HCT116 (cell line): ENCODE measurements around the gene DNAH10. TPM values are rescaled to one million over a fixed set of nuclear protein-coding genes. Genes with fewer than 3 reads are reported as not detected.

Experiments
- ATAC-seq: fragments of 200-7000 bp; cut with Tn5 transposase; 2 replicates; pipeline ENCODE4 v1.9.1; 2020; ENCODE audit warnings: mild to moderate bottlenecking, moderate library complexity
- BruUV-seq: library from RNA; stranded (reverse); fragments of 400-500 nt; replicated peaks from 2 replicates; lab custom pipeline; 2021; lab: Mats Ljungman, UMichigan
- CTCF ChIA-PET: fragments of 300-600 bp; sonication (Branson Sonifier 250); formaldehyde crosslinking; loops from one replicate; lab custom pipeline; 2021; ENCODE audit warnings: antibody characterized with exemption; lab: Charles Lee
- POLR2A ChIA-PET: fragments of 300-600, 350-600 bp; sonication (Branson Sonifier 250); formaldehyde crosslinking; loops from one replicate; lab custom pipeline; 2021; ENCODE audit warnings: antibody characterized with exemption; lab: Charles Lee
- RAD21 ChIA-PET, 2 experiments: fragments of 300-600 bp; sonication (Branson Sonifier 250); formaldehyde crosslinking; loops; one replicate each; lab custom pipeline; 2023; ENCODE audit warnings: low total read pairs in 2 of 2; ENCODE audit not compliant: uncharacterized antibody in 2 of 2, unreplicated experiment in 2 of 2, low non-redundant PET in 1 of 2; lab: Charles Lee
- DNase-seq: peaks from one replicate; pipeline ENCODE4 v3.0.0-alpha.2; 2010; ENCODE audit warnings: low read depth, low spot score
- H2AFZ ChIP-seq: fragments of 200-600 bp; shearing (Covaris generic), sonication (generic); 2 replicates; pipeline ENCODE4 v1.6.1; 2017; ENCODE audit warnings: low read depth, mixed run types, mixed read lengths, antibody characterized with exemption, low read length; ENCODE audit not compliant: poor library complexity, severe bottlenecking
- H3K27ac ChIP-seq: 2 replicates; pipeline ENCODE4 v1.5.1; 2012; ENCODE audit warnings: low read depth, low read length
- H3K27me3 ChIP-seq: fragments of 200-600 bp; sonication (generic); 2 replicates; pipeline ENCODE4 v1.6.1; 2016; ENCODE audit warnings: mixed run types, low read length, mixed read lengths; ENCODE audit not compliant: insufficient read depth
- H3K36me3 ChIP-seq, 2 experiments: fragments of 200-500 bp in 1 of 2; fragments of 200-600 bp in 1 of 2; sonication (Bioruptor generic) in 1 of 2; sonication (generic) in 1 of 2; 2 replicates each; pipeline versions ENCODE4 v1.5.1 to v1.6.1; 2014 to 2016; ENCODE audit warnings: low read length in 2 of 2, inconsistent platforms in 1 of 2, mixed read lengths in 1 of 2, mixed run types in 1 of 2; ENCODE audit not compliant: insufficient read depth in 2 of 2, control insufficient read depth in 1 of 2
- H3K4me1 ChIP-seq, 2 experiments: fragments of 200-600 bp in 1 of 2; sonication (generic) in 1 of 2; 2 replicates each; pipeline versions ENCODE4 v1.5.1 to v1.6.1; 2012 to 2017; ENCODE audit warnings: low read length in 2 of 2, inconsistent platforms in 1 of 2, mild to moderate bottlenecking in 1 of 2, mixed read lengths in 1 of 2, mixed run types in 1 of 2, moderate library complexity in 1 of 2; ENCODE audit not compliant: insufficient read depth in 2 of 2, control insufficient read depth in 1 of 2
- H3K4me2 ChIP-seq: fragments of 200-600 bp; sonication (generic); 2 replicates; pipeline ENCODE4 v1.6.1; 2017; ENCODE audit warnings: mixed run types, low read length, mixed read lengths
- H3K4me3 ChIP-seq, 2 experiments: fragments of 200-600 bp in 1 of 2; sonication (generic) in 1 of 2; replicated peaks in 1 of 2; 2 replicates each; pipeline ENCODE4 v1.5.1; 2011 to 2016; ENCODE audit warnings: low read length in 2 of 2, control low read depth in 1 of 2, low read depth in 1 of 2, mild to moderate bottlenecking in 1 of 2, mixed read lengths in 1 of 2, mixed run types in 1 of 2
- H3K79me2 ChIP-seq: fragments of 200-600 bp; sonication (generic); 2 replicates; pipeline ENCODE4 v1.6.1; 2017; ENCODE audit warnings: mild to moderate bottlenecking, mixed run types, low read length, moderate library complexity, mixed read lengths; ENCODE audit not compliant: insufficient read depth
- H3K9ac ChIP-seq: fragments of 200-600 bp; sonication (generic); 2 replicates; pipeline ENCODE4 v1.6.1; 2016; ENCODE audit warnings: low read length, mixed read lengths
- H3K9me2 ChIP-seq: fragments of 200-600 bp; sonication (generic), shearing (Covaris generic); 2 replicates; pipeline ENCODE4 v1.6.1; 2017; ENCODE audit warnings: mixed run types, mild to moderate bottlenecking, moderate library complexity; ENCODE audit not compliant: insufficient read depth
- H3K9me3 ChIP-seq, 2 experiments: fragments of 200-500 bp in 1 of 2; fragments of 200-600 bp in 1 of 2; sonication (Bioruptor generic) in 1 of 2; sonication (generic) in 1 of 2; 2 replicates each; pipeline ENCODE4 v1.6.1; 2014 to 2017; ENCODE audit warnings: low read length in 2 of 2, mixed read lengths in 2 of 2, inconsistent platforms in 1 of 2, low read depth in 1 of 2, mild to moderate bottlenecking in 1 of 2, mixed run types in 1 of 2, moderate library complexity in 1 of 2; ENCODE audit not compliant: control insufficient read depth in 1 of 2, insufficient read depth in 1 of 2
- H4K20me1 ChIP-seq: fragments of 200-600 bp; sonication (generic), shearing (Covaris generic); 2 replicates; pipeline ENCODE4 v1.6.1; 2017; ENCODE audit warnings: mixed run types, mild to moderate bottlenecking, moderate library complexity; ENCODE audit not compliant: insufficient read depth
- CBX3 ChIP-seq: IDR thresholded peaks from 2 replicates; pipeline ENCODE4 v1.6.1; 2012; ENCODE audit warnings: low read depth
- CEBPB ChIP-seq: IDR thresholded peaks from 2 replicates; pipeline ENCODE4 v1.6.1; 2012; ENCODE audit warnings: low read depth
- CTCF ChIP-seq, 3 experiments: fragments of 200-600 bp in 1 of 3; sonication (generic) in 1 of 3; IDR thresholded peaks in 2 of 3; conservative IDR thresholded peaks in 1 of 3; 2 replicates each; pipeline ENCODE4 v1.5.1; 2012 to 2017; ENCODE audit warnings: low read depth in 2 of 3, low read length in 2 of 3, antibody characterized with exemption in 1 of 3, borderline replicate concordance in 1 of 3, control low read depth in 1 of 3, mild to moderate bottlenecking in 1 of 3, mixed read lengths in 1 of 3, mixed run types in 1 of 3, moderate library complexity in 1 of 3; ENCODE audit not compliant: insufficient read depth in 1 of 3
- ELF1 ChIP-seq: IDR thresholded peaks from 2 replicates; pipeline ENCODE4 v1.6.1; 2012; ENCODE audit warnings: low read depth, borderline replicate concordance
- EZH2phosphoT487 ChIP-seq: fragments of 200-600 bp; IDR thresholded peaks from 2 replicates; pipeline ENCODE4 v1.6.1; 2018; ENCODE audit warnings: antibody characterized with exemption, borderline replicate concordance
- POLR2AphosphoS5 ChIP-seq: IDR thresholded peaks from 2 replicates; pipeline ENCODE4 v1.6.1; 2011; ENCODE audit warnings: mild to moderate bottlenecking, low read depth, low read length, moderate library complexity
- RAD21 ChIP-seq: IDR thresholded peaks from 2 replicates; pipeline ENCODE4 v1.6.1; 2012; ENCODE audit warnings: low read depth, mild to moderate bottlenecking
- SIN3A ChIP-seq: IDR thresholded peaks from 2 replicates; pipeline ENCODE4 v1.6.1; 2012; ENCODE audit warnings: low read depth
- TCF7L2 ChIP-seq: IDR thresholded peaks from 2 replicates; pipeline ENCODE4 v1.7.0; 2011; ENCODE audit warnings: borderline replicate concordance, inconsistent platforms; ENCODE audit not compliant: insufficient read depth, insufficient read length; ENCODE audit errors: extremely low read depth
- ZBTB33 ChIP-seq: IDR thresholded peaks from 2 replicates; pipeline ENCODE4 v1.6.1; 2011; ENCODE audit warnings: mild to moderate bottlenecking, low read length, moderate library complexity; ENCODE audit not compliant: insufficient replicate concordance; ENCODE audit errors: extremely low read depth
- ZFX ChIP-seq: fragments of 450-650 bp; IDR thresholded peaks from 2 replicates; pipeline ENCODE4 v1.6.1; 2017
- ZNF274 ChIP-seq: fragments of 200-500 bp; sonication (Bioruptor generic); IDR thresholded peaks from 2 replicates; pipeline ENCODE4 v1.6.1; 2014; ENCODE audit warnings: mild to moderate bottlenecking, low read depth, low read length, inconsistent platforms
- intact Hi-C: fragments of 100-400 bp; cut with micrococcal nuclease; formaldehyde crosslinking; loops from 2 replicates; pipeline ENCODE4 v1.10.0; 2022
- total RNA-seq: library from RNA; stranded (reverse); gene quantifications from one replicate; pipeline ENCODE4 v1.2.1, GENCODE V29; 2021; ENCODE audit not compliant: unreplicated experiment
- TF ChIP-seq, protein P1 (sequence below): IDR thresholded peaks from 2 replicates; pipeline ENCODE4 v1.6.1; 2012; ENCODE audit warnings: low read depth

The DNAH10 gene
- total RNA-seq, 1 experiment from 2014 or later = 1.3 TPM

DNA sequence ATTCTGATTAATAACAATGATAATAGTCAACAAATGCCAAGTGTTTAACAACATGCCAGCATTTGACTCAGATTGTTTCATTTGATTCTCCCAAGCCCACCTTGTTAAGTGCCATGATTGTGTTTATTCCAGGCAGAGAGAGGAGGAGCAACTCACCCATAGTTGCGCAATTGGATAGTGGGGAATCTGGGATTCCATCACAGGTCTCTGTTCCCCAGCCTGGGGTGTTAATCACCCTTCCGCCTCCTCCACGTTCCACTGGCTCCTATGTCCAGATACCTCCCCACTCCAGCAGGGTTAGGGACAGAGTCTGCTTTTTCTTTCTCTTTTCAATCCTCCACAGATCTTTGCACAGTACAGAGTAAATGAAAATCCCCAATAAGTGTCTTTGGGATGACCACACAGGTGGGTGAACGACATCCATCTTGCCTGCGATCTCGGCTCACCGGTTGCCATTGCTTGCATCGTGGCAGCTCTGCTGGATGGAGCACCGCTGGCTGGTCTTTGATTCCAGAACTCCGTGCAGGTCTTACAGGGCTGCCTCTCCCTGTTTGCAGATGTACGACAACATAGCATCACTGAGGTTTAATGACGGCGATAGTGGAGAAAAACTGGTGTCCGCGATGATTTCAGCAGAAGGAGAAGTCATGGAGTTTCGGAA is 78.8 kb downstream of the DNAH10 start:
- Histone ChIP-seq H2AFZ (no peak overlapping the region), H3K36me3 (no peaks in the 10 kb centered on the region), H3K4me3 (no peak overlapping the region), H3K4me2 (no peak overlapping the region), H3K27me3 (no peaks in the 10 kb centered on the region), H3K79me2 (no peaks in the 10 kb centered on the region), H3K9me3 (no peaks in the 10 kb centered on the region), H3K9ac (no peak overlapping the region), H4K20me1 (no peaks in the 10 kb centered on the region), H3K9me2 (no peaks in the 10 kb centered on the region), H3K4me1 (peaks cover 4 to 5% of the 10 kb centered on the region in 2 experiments; a peak in 2 of 4 replicates), H3K27ac (no peak overlapping the region)
- CTCF ChIA-PET = interaction anchor here (1.3 kb wide), 1 partner anchor 28 kb away, joined by 3 read pairs; no protein-coding TSS in a partner anchor
- ATAC-seq = no peak
- DNase-seq = no peak
- intact Hi-C loops = no loop called here
- no TSS peak for BruUV-seq
- RAD21 ChIA-PET = no interaction called here
- TF ChIP-seq CEBPB (no peak), ZFX (no peak), EZH2phosphoT487 (no peak), ZNF274 (no peak), ELF1 (no peak), CTCF (IDR thresholded peaks at IDR 0.05 in 2 of 3, conservative IDR thresholded peaks at IDR 0.05 in 1 of 3; ENCODE audit: borderline replicate concordance in 1 of 3, insufficient read depth in 1 of 3, low read depth in 2 of 3, low read length in 2 of 3) (no peak), RAD21 (no peak), SIN3A (no peak), POLR2AphosphoS5 (no peak), CBX3 (no peak), ZBTB33 (no peak), TCF7L2 (no peak)
- TF ChIP-seq, protein P1, sequence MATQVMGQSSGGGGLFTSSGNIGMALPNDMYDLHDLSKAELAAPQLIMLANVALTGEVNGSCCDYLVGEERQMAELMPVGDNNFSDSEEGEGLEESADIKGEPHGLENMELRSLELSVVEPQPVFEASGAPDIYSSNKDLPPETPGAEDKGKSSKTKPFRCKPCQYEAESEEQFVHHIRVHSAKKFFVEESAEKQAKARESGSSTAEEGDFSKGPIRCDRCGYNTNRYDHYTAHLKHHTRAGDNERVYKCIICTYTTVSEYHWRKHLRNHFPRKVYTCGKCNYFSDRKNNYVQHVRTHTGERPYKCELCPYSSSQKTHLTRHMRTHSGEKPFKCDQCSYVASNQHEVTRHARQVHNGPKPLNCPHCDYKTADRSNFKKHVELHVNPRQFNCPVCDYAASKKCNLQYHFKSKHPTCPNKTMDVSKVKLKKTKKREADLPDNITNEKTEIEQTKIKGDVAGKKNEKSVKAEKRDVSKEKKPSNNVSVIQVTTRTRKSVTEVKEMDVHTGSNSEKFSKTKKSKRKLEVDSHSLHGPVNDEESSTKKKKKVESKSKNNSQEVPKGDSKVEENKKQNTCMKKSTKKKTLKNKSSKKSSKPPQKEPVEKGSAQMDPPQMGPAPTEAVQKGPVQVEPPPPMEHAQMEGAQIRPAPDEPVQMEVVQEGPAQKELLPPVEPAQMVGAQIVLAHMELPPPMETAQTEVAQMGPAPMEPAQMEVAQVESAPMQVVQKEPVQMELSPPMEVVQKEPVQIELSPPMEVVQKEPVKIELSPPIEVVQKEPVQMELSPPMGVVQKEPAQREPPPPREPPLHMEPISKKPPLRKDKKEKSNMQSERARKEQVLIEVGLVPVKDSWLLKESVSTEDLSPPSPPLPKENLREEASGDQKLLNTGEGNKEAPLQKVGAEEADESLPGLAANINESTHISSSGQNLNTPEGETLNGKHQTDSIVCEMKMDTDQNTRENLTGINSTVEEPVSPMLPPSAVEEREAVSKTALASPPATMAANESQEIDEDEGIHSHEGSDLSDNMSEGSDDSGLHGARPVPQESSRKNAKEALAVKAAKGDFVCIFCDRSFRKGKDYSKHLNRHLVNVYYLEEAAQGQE = no peak
- POLR2A ChIA-PET = no interaction called here
